GM19035 (cell line): ENCODE results near the gene AGPAT1.
A peak's percentile ranks its signal among the peaks of the same experiment; 100 is the strongest.
"Not testable (repeated sequence)": the region's sequence is repeated elsewhere in the genome, so short reads cannot be mapped to it uniquely, and the experiment has no call there.

Experiments used
- ATAC-seq: cut with Tn5 transposase; IDR thresholded peaks from one replicate; pipeline ENCODE4 v1.9.1; 2021; ENCODE audit not compliant: unreplicated experiment

The AGPAT1 gene, protein sequence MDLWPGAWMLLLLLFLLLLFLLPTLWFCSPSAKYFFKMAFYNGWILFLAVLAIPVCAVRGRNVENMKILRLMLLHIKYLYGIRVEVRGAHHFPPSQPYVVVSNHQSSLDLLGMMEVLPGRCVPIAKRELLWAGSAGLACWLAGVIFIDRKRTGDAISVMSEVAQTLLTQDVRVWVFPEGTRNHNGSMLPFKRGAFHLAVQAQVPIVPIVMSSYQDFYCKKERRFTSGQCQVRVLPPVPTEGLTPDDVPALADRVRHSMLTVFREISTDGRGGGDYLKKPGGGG

GRCh38 chr6:32175711-32176475, at the start of gene AGPAT1:
Gene AGPAT1 (minus strand): TSS chr6:32176084. CDS start chr6:32171496, 4,588 bp downstream.
- ATAC-seq = peak; percentile 40

GRCh38 chr6:32224696-32225095, 48.8 kb upstream of the AGPAT1 start:
- no peak for ATAC-seq

- ATAC-seq = no peak
Measured at GRCh38 chr6:32223258-32224235, 47.7 kb upstream of the AGPAT1 start, which contains the start of gene NOTCH4. Gene NOTCH4 (minus strand): TSS chr6:32224067. CDS start chr6:32223928, 139 bp downstream.

DNA sequence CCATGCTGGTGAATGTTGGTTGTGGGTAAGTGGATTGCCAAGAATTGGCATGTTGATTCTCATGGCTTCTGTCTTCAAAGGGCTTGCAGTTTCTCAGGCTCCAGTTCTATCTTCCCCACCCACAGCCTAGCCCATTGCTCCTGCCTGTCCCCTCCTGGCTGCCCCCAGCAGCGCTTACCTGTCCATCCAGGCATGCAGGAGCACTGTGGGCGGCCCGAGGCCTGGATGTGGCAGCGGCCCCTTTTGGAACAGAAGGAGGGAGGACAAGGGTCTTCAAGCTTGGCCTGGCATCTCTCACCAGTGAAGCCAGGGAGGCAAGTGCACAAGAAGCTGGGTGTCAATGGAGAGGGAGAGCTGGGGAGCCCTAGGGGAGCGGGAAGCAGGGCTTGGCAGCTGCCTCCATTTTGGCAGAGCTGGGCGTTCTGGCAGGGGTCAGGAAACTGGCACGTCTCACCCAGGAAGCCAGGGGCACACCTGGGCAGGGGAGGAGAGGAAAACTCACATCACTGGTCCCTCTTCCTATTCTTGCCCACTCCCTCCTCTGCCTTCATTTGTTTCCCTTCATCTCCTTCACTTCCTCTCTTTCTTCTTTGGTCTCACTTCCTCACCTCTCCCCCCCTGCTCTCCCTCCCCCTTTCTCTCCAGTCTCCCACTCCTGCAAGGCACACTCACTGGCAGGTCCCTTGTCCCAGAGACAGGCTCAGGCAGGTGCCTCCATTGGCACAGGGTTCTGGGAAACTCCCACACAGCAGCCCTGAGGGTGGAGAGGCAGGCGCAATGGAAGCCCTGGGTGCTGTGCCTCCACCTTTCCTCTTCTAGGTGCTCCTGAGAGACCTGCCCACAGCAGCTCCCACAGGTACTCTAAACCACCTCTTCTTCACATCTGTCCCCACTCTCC, 46.7 kb upstream of the AGPAT1 start:
- ATAC-seq = no peak

DNA sequence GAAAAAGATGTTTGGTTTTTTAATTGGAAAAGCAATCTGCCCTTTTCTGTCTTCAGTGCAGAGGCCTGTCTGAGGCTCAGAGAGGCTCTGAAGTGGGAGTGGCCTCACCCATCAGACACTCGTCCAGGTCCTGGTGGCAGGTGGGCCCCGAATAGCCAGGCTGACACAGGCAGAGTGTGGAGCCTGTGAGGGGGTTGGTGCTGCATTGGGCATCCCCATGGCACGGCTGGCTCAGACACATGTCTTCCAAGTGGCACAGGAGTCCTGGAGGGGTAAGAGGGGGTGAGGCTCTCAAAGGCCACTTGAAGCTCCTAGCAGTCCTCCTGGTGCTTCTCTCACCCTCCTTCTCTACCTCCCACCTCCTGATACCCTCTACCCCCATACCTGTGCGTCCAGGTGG, 44.1 kb upstream of the AGPAT1 start:
- ATAC-seq = no peak

DNA sequence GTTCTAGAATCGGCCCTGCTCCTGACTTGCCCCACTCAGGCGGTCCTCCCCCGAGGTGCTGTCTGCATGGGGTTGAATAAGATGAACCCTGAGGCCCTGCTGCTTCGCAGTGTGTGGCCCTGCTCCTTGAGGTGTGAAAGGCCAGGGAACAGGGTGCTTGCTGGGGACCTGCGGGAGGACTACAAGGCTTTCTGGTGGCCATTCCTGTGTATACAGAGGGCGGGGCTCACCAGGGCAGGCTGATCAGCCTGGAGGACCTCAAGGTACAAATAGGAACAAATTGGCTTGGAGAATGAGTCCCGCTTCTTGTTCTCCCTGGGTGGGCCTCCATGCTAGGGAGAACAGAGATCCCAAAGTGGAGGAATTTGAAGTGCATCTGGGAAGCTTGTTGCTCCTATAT, 42.3 kb upstream of the AGPAT1 start:
- no peak for ATAC-seq

GRCh38 chr6:32216998-32217397, 41.1 kb upstream of the AGPAT1 start:
- ATAC-seq = no peak

- ATAC-seq = no peak
Measured at GRCh38 chr6:32216285-32216684, 40.4 kb upstream of the AGPAT1 start.

GRCh38 chr6:32215617-32216016, 39.7 kb upstream of the AGPAT1 start:
- ATAC-seq = no peak

- no peak for ATAC-seq
Measured at GRCh38 chr6:32214126-32214525, 38.2 kb upstream of the AGPAT1 start.

- ATAC-seq = no peak
Measured at GRCh38 chr6:32213649-32214048, 37.8 kb upstream of the AGPAT1 start.

DNA sequence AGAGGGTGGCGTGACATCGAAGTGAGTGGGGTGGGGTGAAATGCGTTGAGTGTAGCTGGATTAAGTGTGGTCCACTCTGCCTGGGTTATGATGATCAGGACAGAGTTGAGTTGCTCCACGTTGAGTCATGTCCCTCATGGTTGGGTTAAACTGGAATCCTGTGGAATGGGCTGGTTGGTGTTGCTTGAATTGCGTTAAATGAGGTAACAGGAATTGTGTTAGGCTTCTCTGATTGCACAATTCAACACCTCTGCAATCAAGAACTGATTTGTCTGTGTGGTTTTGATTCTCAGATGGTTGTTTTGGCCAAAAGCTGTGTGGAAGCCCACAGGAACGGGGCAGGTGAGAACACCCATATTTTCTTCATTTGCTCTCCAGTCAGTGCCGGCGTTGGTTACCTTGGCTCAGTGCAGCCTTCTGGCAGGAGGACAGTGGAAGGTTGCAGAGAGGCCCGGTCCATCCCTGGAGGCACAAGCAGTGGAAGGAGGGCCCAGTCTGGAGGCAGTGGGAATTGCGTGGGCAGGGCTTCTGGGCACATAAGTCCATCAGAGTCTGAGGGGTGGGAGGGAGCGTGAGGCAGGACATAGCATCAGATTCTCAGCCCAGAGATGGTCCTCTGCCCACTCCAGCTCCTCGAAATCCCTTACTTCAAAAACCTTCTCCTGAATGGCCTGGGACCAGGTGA, 36.3 kb upstream of the AGPAT1 start:
- ATAC-seq = no peak

GRCh38 chr6:32211432-32211831, 35.5 kb upstream of the AGPAT1 start:
- not testable (repeated sequence) for ATAC-seq

DNA sequence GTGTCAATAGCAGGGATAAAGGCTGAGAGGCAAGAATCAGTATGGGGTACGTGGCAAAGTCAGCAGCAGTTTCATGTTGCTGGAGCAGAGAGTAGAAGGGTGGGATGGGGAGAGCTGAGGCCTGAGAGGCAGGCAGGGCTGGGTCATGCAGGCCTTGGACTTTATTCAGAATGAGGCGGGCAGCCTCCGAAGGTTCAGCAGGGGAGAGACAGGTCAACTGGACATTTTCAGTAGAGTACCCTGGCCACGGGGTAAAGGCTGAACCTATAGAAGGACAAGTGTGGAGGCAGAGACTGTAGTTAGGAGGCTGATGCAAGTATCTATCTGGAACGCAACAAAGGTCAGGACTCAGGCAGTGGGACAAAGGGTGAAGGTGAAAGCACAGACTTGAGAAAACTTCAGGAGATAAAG, 34.3 kb upstream of the AGPAT1 start:
- ATAC-seq = no peak

DNA sequence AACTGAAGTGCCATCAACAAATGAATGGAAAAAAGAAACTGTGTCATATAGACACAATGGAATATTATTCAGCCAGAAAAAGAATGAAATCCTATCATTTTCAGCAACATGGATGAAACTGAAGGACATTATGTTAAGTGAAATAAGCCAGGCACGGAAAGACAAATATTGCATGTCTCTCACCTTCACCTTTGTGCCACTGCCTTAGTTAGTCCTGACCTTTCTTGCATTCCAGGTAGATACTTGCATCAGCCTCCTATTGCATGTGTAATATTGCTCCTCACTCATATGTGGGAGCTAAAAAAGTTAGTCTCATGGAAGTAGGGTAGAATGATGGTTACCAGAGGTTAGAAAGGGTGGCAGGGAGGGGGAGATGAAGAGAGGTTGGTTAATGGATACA, 33.1 kb upstream of the AGPAT1 start:
- no peak for ATAC-seq

DNA sequence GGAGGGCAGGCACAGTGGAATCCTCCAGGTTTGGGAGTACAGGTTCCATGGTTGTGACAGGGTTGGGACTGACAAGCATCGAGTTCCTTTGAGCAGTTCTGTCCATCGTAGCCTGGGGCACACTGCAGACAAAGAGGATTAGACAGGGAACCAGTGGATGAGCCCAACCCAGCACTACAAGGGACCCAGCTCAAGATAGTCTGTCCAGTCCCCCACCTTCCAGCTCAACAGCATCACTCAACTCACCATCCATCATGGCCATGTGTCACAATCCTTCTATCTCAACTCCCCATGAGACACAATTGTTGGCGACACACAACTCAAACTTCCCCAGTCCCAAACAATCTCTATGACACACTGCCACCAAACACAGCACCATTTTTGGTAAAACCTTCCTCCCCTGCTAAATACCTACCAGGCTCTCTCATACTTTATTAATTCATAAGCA, 28.4 kb upstream of the AGPAT1 start:
- ATAC-seq = no peak

DNA sequence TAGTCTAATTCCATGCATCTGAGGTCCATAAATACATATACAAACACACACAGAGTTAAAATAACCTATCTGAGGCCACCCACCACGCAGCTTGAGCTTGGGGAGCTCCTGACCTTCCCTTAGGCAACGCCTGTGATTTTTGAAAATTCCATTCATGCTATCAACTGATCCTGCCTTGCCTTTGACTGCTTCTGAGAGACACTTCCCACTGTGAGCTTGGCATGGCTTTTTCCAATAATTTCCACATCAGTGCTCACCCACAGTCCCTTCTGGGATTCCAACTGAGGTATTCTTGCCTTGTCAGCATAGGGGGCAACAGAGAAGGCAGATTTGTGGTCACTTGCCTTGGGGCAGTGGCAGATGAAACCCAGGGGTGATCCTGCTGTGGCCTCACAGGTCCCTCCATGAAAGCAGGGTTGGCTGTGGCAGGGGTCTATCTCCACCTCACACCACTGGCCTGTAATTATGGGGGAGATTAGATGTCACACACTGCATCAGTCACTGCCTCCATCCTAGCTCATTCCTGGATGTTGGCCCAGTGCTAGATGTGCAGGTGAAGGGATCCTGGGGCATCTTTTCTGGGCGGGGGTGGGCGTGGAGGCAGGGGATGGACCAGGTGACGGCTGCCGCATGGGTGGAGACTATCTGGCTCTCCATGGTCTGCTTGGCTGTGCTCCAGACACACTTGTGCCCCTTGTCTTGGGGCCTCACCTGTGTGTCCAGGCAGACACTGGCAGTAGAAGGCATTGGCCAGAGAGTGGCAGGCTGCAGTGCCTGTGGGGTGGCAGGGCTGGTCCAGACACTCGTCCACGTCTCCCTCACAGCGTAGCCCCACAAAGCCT, 27.8 kb upstream of the AGPAT1 start:
- no peak for ATAC-seq

- no peak for ATAC-seq
Measured at GRCh38 chr6:32202186-32202585, 26.3 kb upstream of the AGPAT1 start.
